DOHH2 (cell line): ENCODE data around the gene MICA.

Experiments
- CTCF ChIP-seq: fragments of 200-600 bp; sonication (generic); IDR thresholded peaks from one replicate; pipeline ENCODE4 v1.5.1; 2014; ENCODE audit warnings: antibody characterized with exemption, mild to moderate bottlenecking, low read depth, low read length; ENCODE audit not compliant: poor library complexity, severe bottlenecking
- EZH2phosphoT487 ChIP-seq: fragments of 200-600 bp; sonication (generic); IDR thresholded peaks from 2 replicates; pipeline ENCODE4 v1.6.1; 2017; ENCODE audit warnings: borderline replicate concordance, mild to moderate bottlenecking, antibody characterized with exemption, low read length, moderate library complexity, mixed read lengths

- TF ChIP-seq EZH2phosphoT487 (no peak), CTCF (no peak)
Measured at GRCh38 chr6:31365864-31366263, 37.5 kb upstream of the MICA start.
